ENCODE data around the gene FKBP5. TPM values are rescaled to one million over a fixed set of nuclear protein-coding genes. Genes with fewer than 3 reads are reported as not detected.
"Not testable (repeated sequence)": the region's sequence is repeated elsewhere in the genome, so short reads cannot be mapped to it uniquely, and the experiment has no call there.

FKBP5 gene
- 10 to 100 TPM; 26.1 to 99.0 (median 29.3) TPM for polyA plus RNA-seq

DNA sequence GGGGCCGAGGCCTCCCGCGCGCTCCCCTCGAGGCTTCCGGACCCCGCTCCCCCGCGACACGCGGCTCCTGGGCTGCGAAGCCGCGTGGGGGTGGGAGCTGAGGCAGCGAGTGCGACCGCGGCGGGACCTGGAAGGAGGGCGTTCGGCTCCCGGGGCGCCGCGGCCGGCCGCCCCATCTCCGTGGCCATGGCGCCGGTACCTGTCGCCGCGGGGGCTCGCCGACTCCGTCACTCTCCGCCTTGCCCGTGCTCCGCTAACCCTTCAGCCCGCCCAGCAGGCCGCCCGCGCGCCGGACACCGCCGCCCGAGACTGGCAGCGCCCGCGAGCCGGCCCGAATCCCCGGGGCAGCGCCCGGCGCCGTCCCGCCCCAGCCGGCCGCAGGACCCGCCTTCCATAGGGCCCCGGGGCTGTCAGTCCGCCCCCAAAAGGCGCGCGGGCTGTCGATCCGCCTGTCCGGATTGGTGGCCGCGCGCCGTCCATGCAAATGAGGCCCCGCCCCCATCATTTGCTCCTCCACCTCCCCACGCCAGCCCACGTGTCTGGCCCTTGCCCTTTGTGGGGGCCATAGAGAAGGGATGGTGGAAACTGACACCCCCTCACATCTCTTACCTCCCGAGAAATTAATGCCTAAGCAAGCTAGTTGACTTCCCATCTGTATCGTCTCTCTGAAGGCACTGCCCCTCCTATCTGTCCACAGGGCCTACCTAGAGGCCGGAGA, at the start of gene FKBP5:
FKBP5 (minus strand) TSS at position 311 of the 718 bp plus-strand sequence. CDS start 46,091 bp downstream, outside the sequence.
- Mint-ChIP-seq H3K9me3 (no peaks in the 10 kb centered on the region), H3K4me3 (peak within 1 kb of the TSS; percentile 93 to 98 (median 95)), H3K4me1 (peaks cover 20 to 23% of the 10 kb centered on the region in 2 donors), H3K27ac (peak within 1 kb of the TSS; percentile 83 to 97 (median 92)), H3K36me3 (no peaks in the 10 kb centered on the region), H3K27me3 (ENCODE audit: low read depth in 3 of 3) (peaks cover 0 to 9% (median 2%) of the 10 kb centered on the region in 3 donors)
- peak; percentile 90 for DNase-seq

DNA sequence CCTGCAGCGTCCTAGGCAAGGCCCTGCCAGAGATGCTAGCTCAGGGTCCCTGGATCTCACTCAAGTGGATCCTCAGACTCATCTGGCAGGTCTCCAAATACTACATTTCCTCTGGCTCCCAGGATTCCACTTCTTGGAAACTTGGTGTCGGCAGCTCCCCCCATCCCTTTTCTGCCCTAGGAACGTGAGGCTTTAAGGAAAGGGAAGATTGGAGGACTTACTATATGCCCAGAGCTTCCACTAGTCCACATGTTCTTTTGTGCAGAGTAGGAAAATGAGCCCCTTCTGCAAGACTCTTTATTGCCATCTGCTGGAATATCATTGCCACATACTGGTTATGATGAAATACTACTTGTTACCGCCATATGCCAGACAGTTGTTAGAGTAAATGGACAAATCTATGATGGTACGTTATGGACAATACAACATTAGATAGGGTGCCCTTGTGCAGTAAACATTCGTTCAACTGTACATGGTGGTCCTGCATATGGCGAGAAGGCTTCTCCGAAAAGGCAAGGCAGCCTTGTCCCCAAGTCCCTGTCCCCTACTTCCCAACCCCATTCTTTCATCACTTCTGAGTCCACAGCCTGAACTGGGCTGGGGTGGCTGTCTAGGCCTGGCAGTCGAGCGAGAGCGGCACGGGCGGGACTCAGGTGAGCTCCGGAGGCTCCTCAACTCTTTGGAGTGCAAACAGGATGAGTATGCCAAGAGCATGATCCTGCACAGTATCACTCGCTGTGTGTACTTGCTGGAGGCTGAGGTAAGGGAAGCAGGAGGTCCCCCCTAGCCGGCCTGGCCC, 48.9 kb upstream of the FKBP5 start:
- no peaks in the 10 kb centered on the region for H3K9me3 Mint-ChIP-seq
- no peaks in the 10 kb centered on the region for H3K36me3 Mint-ChIP-seq
- H3K4me3 Mint-ChIP-seq: peak overlapping the region in 1 of 5 donors; percentile 46
- peak; percentile 61 to 71 (median 67) for DNase-seq
- peaks cover 0 to 3% (median 2%) of the 10 kb centered on the region in 3 donors for H3K27me3 Mint-ChIP-seq (ENCODE audit: low read depth in 3 of 3)
- H3K4me1 Mint-ChIP-seq: peaks cover 23 to 27% of the 10 kb centered on the region in 2 donors
- peak overlapping the region in 3 of 6 donors; percentile 17 to 76 (median 41) for H3K27ac Mint-ChIP-seq

DNA sequence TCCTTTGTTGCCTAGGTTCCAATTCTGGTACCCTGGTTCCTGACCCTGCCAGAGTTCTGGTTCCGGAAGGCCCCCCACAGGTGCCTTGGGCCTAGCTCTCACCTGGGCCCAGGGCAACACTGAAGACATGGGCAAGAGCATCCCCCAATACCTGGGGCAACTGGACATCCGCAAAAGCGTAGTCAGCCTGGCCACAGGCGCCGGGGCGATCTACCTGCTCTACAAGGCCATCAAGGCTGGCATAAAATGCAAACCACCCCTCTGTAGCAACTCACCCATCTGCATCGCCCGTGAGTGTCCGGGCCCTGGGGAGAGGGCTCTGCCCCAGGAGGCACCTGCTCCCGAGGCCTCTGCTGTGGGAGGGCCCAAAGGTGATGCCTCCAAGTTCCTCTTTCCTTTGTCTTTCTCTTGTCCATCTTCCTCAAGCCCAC, 48.3 kb upstream of the FKBP5 start, which contains the start of gene ARMC12:
ARMC12 (plus strand) TSS at position 51 of the 431 bp plus-strand sequence; CDS start at position 128, 77 bp downstream.
- DNase-seq: no peak
- no peaks in the 10 kb centered on the region for H3K9me3 Mint-ChIP-seq
- no peaks in the 10 kb centered on the region for H3K36me3 Mint-ChIP-seq
- H3K4me1 Mint-ChIP-seq: peaks cover 29 to 34% of the 10 kb centered on the region in 2 donors
- H3K27me3 Mint-ChIP-seq (ENCODE audit: low read depth in 3 of 3): peaks cover 0 to 6% (median 5%) of the 10 kb centered on the region in 3 donors
- peak within 1 kb of the TSS in 1 of 5 donors; percentile 46 for H3K4me3 Mint-ChIP-seq
- H3K27ac Mint-ChIP-seq: peak within 1 kb of the TSS in 3 of 6 donors; percentile 17 to 76 (median 74)

- H3K27me3 Mint-ChIP-seq (ENCODE audit: low read depth in 3 of 3): peaks cover under 1 to 10% (median 7%) of the 10 kb centered on the region in 3 donors
- no peak overlapping the region for H3K4me3 Mint-ChIP-seq
- peak; percentile 74 to 81 (median 79) for DNase-seq
- no peaks in the 10 kb centered on the region for H3K9me3 Mint-ChIP-seq
- H3K27ac Mint-ChIP-seq: peak overlapping the region in 2 of 6 donors; percentile 23 to 74
- peaks cover 31 to 37% of the 10 kb centered on the region in 2 donors for H3K4me1 Mint-ChIP-seq
- H3K36me3 Mint-ChIP-seq: no peaks in the 10 kb centered on the region
Observed at GRCh38 chr6:35736253-35736894, 47.7 kb upstream of the FKBP5 start.

GRCh38 chr6:35735452-35735851, 46.7 kb upstream of the FKBP5 start:
- Mint-ChIP-seq H3K4me3 (no peak overlapping the region), H3K9me3 (no peaks in the 10 kb centered on the region), H3K36me3 (no peaks in the 10 kb centered on the region), H3K27ac (peak overlapping the region in 1 of 6 donors; percentile 62), H3K4me1 (peaks cover 38 to 45% of the 10 kb centered on the region in 2 donors), H3K27me3 (ENCODE audit: low read depth in 3 of 3) (peaks cover 2 to 15% (median 6%) of the 10 kb centered on the region in 3 donors)
- DNase-seq: no peak

GRCh38 chr6:35734319-35734718, 45.6 kb upstream of the FKBP5 start:
- H3K36me3 Mint-ChIP-seq, H3K4me3 Mint-ChIP-seq, H3K9me3 Mint-ChIP-seq, DNase-seq: not testable (repeated sequence)
- Mint-ChIP-seq H3K4me1 (peaks cover 50 to 56% of the 10 kb centered on the region in 2 donors), H3K27me3 (ENCODE audit: low read depth in 3 of 3) (peaks cover 4 to 15% (median 5%) of the 10 kb centered on the region in 3 donors), H3K27ac (peak overlapping the region in 1 of 6 donors; percentile 13)

DNA sequence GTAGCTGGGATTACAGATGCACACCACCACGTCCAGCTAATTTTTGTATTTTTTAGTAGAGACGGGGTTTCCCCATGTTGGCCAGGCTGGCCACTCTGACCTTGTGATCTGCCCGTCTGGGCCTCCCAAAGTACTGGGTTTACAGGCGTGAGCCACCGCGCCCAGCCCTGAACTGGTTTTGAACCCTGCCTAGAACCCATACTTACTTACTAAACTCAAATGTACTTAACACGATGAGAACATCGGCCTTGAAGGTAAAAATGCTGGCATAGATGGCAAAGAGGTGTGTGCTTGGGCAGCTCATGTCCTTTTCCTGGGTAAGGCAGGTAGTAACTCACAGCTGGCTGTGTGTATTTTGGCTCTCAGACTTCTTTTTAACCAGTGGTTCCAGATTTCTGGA, 44.9 kb upstream of the FKBP5 start:
- Mint-ChIP-seq H3K27me3 (ENCODE audit: low read depth in 3 of 3) (peaks cover 4 to 16% (median 5%) of the 10 kb centered on the region in 3 donors), H3K9me3 (no peaks in the 10 kb centered on the region), H3K4me1 (peaks cover 57 to 63% of the 10 kb centered on the region in 2 donors), H3K4me3 (no peak overlapping the region), H3K36me3 (no peaks in the 10 kb centered on the region), H3K27ac (peak overlapping the region in 4 of 6 donors; percentile 13 to 95 (median 34))
- DNase-seq: no peak

GRCh38 chr6:35731736-35732532, 43.2 kb upstream of the FKBP5 start:
- Mint-ChIP-seq H3K4me3 (peak overlapping the region; percentile 86 to 90 (median 89)), H3K27me3 (ENCODE audit: low read depth in 3 of 3) (peaks cover 9 to 23% (median 9%) of the 10 kb centered on the region in 3 donors), H3K4me1 (peaks cover 64 to 72% of the 10 kb centered on the region in 2 donors), H3K36me3 (no peaks in the 10 kb centered on the region), H3K27ac (peak overlapping the region; percentile 67 to 96 (median 94)), H3K9me3 (no peaks in the 10 kb centered on the region)
- DNase-seq: peak; percentile 87 to 90 (median 87)

- Mint-ChIP-seq H3K4me1 (peaks cover 69 to 76% of the 10 kb centered on the region in 2 donors), H3K36me3 (no peaks in the 10 kb centered on the region), H3K4me3 (peak overlapping the region; percentile 86 to 90 (median 89)), H3K9me3 (no peaks in the 10 kb centered on the region), H3K27me3 (ENCODE audit: low read depth in 3 of 3) (peaks cover 9 to 29% (median 11%) of the 10 kb centered on the region in 3 donors), H3K27ac (peak overlapping the region; percentile 64 to 96 (median 93))
- DNase-seq: peak; percentile 85 to 90 (median 89)
Observed at GRCh38 chr6:35731414-35731735, 42.7 kb upstream of the FKBP5 start.

- Mint-ChIP-seq H3K27me3 (ENCODE audit: low read depth in 3 of 3) (peaks cover 9 to 31% (median 13%) of the 10 kb centered on the region in 3 donors), H3K27ac (peak overlapping the region; percentile 67 to 96 (median 93)), H3K4me3 (peak overlapping the region; percentile 86 to 90 (median 89)), H3K4me1 (peaks cover 69 to 76% of the 10 kb centered on the region in 2 donors), H3K36me3 (no peaks in the 10 kb centered on the region), H3K9me3 (no peaks in the 10 kb centered on the region)
- DNase-seq: no peak
Observed at GRCh38 chr6:35730745-35731413, 42.2 kb upstream of the FKBP5 start.

- Mint-ChIP-seq H3K9me3 (no peaks in the 10 kb centered on the region), H3K36me3 (no peaks in the 10 kb centered on the region), H3K4me1 (peaks cover 71 to 78% of the 10 kb centered on the region in 2 donors), H3K27me3 (ENCODE audit: low read depth in 3 of 3) (peaks cover 9 to 30% (median 13%) of the 10 kb centered on the region in 3 donors), H3K27ac (peak overlapping the region; percentile 67 to 93 (median 80)), H3K4me3 (peak overlapping the region; percentile 45 to 90 (median 69))
- no peak for DNase-seq
Observed at GRCh38 chr6:35729722-35730121, 41.0 kb upstream of the FKBP5 start.

All from immature natural killer cell (primary cell).